HG03354 (cell line): ENCODE results near the gene RPS15A.
"Not testable (repeated sequence)": the region's sequence is repeated elsewhere in the genome, so short reads cannot be mapped to it uniquely, and the experiment has no call there.

Experiments
- ATAC-seq: cut with Tn5 transposase; IDR thresholded peaks from one replicate; pipeline ENCODE4 v1.9.1; 2021; ENCODE audit warnings: mild to moderate bottlenecking; ENCODE audit not compliant: unreplicated experiment, poor library complexity, severe bottlenecking

RPS15A gene

DNA sequence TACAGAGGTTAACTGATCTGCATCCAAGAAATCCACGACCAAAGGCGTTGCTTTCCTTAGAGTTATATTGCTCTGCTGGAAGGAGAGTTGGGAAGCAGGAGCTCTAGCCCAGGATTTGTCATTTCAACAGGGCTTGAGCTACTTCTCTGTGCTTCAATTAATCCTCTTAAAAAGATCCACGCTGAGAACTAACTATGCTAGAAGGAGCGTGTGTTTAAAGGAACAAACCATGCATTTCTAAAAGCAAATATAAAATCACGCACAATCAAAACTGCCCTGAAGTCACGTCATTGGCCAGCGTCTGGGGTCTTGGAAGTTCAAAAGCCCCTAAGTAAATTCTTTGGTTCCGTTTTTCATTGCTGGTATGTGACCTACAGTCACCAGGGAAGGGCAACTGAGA is 10.2 kb upstream of the RPS15A start:
- no peak for ATAC-seq

DNA sequence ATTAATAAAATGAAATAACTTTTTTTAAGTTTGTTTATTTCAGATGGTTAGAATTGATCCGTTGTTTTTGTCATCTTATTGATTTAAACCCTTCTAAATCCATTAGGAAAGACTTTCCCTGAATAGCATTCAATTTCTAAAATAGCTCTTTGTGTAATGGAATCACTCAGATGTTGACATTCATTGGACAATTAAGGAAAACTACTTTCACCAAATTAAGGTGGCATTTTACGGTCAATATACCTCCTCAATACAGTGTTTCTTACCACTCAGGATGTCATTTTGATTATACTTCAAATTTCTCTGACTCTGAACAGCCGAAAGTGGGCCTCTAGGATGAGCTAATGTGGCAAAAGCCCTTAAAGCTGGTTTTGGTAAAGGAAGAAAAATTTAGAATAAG is 9.4 kb upstream of the RPS15A start:
- no peak for ATAC-seq

DNA sequence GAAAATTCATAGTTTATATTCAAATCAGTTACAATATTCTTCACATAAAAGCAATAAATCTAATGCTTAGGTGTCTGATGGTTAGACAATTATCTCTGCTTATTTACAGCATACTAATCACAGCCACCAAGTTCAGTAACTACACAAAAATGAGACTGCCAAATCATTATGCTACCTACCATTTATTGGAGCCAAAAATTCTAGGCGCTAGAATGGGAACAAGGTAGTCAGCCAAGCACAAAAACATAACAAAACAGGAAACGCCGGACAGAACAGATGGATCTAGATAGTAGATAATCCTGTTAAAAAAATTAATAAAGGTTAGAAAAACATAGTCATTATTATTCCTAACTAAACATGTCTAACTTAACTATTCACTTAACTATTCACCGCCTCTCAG is 7.6 kb upstream of the RPS15A start:
- ATAC-seq, result no peak

DNA sequence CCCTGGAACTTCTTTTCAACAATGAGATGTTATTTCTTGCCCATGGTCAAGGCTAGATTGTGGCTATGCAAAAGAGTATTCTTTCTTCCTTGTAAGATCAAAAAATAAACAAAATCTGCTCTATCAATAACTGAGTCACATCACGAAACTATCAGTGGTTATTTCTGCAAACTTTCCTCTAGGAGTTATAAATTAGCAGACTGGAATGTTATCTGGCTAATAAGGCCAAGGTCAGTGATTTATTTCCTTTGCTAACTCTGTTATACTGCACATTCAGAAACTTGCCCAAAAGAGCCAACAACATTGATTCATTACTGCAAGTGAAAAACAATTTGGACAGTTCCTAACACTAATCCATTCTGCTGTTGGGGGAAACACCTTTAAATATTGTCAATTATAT is 6.2 kb upstream of the RPS15A start:
- ATAC-seq, result no peak

DNA sequence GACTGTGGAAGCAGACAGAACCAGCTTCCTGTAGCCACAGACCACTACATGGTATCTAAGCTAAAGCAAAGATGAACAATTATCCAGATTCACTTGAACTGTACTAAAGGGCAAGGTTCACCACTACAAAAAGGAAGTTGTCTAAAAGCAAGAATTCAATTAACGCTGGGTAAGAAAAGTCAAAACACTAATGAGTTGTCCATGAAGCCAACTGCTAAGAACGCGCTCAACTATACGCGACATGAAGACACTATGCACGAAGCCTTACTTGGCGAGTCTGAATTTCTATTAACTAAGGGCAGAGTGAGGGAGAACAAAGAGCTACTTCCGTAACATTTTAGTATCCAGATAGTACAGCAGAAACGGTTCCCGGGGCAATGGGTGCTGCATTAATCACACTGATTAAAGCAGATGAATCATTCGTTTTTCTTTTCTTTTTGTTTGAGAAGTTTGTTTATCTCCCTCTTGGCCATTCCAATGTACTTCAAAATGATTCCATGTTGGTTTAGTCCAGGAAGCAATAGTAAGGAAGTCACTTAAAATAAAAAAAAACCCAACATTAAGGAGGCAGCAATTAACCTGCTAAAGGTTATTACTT is 2.8 kb upstream of the RPS15A start:
- ATAC-seq, result no peak

GRCh38 chr16:18789515-18789849 is 652 bp downstream of the RPS15A start:
- no peak for ATAC-seq

GRCh38 chr16:18788828-18789514 is 1.2 kb downstream of the RPS15A start:
- ATAC-seq, result no peak

DNA sequence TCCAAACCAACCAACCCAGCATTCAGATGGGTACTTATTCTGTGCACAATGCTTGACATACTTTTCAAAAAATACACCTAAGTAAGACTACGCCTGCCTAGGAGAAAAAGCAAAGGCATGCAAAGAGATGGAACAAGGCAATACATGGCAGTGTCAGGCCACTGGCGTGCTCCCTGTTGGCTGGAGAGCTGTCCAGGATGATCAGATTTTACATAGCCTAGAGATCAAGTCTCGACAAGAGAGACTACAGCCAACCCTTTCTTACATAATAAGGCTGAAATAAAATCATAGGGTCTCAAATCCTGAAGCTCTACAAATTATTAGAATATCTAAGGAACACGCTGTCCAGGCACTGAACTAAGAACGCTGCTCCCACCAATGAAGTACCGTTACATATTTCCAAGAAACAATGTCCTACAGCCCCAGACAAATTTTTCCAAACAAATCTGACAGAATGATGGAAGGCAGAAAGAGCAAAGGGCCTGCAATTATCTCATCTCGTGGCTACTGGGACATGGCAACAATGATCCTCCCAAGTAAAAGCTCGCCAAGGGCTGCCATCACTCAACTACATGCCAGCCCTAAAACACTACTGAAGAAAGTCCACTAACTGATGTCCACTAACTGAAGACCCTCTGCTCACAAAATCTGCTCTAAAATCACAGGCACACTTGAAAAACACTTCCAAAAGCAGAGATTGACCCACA is 5.1 kb downstream of the RPS15A start:
- ATAC-seq, result no peak

DNA sequence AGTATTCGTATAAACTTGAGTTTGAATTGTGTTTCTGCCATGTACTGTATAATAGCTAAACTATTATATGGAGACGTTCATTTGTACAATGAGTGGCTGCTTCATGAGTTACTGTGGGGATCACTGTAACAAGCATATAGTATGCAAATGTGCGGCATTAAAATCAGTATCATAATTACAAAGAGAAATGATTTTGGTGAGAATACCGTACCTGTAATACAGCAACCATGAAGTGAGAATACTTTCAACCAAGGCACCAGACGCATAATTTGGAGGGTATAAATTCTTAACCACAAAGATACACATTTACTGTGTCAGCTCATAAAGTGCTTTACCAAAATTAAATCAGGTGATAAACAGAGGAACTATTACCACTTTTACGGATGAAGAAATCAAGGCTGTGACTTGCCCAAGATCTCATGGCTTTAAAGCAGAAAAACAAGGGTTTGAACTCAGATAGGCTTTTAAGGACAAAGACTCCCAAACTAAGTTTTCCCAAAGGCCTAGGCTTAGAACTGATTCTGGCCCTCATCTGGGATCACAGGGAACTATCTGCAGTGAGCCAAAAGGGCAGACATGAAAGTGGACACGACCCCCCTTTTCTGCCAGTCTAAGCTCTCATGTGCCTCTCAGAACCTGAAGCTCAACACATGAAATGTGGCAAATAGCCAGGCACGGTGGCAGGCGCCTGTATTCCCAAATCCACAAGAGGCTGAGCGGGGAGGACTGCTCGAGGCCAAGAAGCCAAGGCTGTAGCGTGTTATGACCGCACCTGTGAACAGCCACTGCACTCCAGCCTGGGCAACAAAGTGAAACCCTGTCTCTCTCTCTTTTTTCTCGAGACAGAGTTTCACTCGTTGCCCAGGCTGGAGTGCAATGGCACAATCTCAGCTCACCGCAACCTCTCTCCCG is 6.4 kb downstream of the RPS15A start:
- ATAC-seq, result no peak

DNA sequence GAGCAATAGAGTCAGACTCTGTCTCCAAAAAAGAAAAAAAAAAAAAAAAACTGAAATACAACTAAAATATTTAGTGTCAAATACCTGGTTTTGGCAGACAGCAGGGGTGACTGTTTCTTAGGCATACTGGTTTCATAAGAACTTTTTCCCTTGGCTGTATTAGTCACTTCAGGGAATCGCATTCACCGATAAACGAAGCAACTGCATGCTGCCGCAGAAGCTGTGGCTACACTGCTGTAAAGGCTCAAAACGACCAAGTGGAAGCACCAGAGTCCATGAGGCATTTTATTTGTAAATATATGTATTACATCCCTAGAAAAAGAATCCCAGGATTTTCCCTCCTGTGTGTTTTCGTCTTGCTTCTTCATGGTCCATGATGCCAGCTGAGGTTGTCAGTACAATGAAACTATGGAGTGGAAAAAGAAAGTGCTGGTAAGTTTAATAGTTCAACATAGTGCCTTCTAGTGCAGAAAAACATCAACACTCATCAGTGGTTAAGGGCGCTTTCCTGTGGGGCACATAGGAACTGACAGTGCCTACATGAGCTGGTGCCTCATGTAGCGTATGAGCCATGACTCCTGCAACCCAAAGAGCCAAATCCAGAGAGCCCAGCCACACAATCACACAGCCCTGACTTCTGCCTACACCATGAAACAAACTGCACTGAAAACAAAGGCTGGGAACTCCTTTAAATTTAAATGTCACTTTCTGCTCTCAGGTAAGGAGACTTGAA is 7.3 kb downstream of the RPS15A start:
- ATAC-seq, result no peak

GRCh38 chr16:18781232-18781631 is 8.9 kb downstream of the RPS15A start:
- not testable (repeated sequence) for ATAC-seq

DNA sequence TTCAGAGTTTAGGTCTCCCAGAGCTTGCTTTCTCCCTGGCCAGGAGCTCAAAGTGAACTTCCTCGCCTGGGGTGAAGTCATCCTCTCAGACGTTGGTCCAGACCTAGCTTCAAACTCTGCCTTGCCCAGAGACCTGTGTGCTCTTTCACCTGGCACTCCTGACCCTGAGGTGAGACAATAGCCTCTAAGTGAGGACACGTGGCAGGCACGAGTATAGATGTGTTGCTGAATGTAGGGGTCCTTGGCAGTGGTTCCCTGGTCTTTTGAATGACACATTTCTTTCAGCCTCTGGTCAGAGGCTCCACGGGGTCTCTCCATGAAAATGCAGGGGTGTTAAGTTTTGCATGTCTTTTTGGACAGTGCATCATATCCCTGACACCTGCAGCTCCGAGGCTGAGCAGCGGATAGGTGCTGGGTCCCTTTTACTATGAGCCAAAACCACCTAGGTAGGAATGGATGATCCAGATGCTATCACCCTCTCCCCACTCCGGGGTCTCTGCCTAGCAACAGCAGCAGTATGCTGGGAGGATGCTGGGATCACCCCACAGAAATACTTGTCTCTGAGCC is 9.6 kb downstream of the RPS15A start:
- not testable (repeated sequence) for ATAC-seq

DNA sequence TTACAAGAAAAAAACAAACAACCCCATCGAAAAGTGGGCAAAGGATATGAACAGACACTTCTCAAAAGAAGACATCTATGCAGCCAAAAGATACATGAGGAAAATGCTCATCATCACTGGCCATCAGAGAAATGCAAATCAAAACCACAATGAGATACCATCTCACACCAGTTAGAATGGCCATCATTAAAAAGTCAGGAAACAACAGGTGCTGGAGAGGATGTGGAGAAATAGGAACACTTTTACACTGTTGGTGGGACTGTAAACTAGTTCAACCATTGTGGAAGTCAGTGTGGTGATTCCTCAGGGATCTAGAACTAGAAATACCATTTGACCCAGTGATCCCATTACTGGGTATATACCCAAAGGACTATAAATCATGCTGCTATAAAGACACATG is 12.5 kb downstream of the RPS15A start:
- ATAC-seq, result not testable (repeated sequence)

DNA sequence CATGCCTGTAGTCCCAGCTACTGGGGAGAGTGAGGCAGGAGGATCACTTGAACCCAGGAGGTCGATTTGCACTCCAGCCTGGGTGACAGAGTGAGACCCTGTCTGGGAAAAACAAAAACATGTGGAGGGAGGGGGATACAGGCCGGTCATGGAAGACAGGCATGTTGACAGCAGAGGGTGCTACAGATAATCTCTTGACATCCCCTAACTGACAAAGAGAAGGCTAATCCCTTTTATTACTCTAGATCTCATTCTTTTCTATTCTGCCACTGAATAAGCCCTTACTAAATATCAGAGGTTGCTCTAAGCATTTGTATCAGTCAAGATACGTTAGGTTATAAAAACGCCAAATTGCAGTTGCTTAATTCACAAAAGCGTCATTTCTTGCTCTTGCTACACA is 13.8 kb downstream of the RPS15A start:
- not testable (repeated sequence) for ATAC-seq

DNA sequence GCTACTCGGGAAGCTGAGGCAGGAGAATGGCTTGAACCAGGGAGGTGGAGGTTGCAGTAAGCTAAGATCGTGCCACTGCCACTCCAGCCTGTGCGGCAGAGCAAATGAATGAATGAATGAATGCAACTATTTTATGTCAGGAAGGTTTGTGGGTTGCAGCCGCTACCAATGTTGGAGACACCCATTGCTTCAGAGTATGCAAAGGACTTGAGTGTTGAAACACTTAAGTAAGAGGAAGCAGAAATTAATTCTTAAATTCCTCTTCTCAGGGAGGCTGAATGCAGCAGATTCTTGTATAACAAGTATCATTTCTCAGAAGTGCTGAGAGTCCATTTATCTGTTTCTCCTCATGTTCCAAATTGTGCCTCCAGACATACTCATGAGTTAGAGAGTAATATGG is 15.5 kb downstream of the RPS15A start:
- not testable (repeated sequence) for ATAC-seq

- ATAC-seq, result not testable (repeated sequence)
Observed at GRCh38 chr16:18772171-18772570, 18.0 kb downstream of the RPS15A start.

DNA sequence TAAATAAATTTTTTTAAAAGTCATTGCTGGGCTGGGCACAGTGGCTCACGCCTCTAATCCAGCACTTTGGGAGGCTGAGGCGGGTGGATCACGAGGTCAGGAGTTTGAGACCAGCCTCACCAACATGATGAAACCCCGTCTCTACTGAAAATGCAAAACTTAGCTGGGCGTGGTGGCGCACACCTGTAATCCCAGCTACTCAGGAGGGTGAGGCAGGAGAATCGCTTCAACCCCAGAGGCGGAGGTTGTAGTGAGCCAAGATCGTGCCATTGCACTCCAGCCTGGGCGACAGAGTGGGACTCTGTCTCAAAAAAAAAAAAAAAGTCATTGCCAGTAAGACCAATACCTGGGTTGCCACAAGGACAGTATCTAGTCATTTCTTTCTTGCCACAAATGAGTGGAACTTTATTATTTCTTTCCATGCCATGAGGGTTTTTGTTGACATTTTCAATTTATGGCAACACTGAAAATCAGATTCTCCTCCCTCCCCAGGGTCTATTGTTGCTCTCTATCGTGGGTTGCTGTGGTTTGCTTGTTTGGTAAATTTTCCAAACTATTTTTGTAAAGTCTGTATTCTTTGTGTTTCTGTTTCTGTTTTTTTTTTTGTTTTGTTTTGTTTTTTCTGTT is 19.7 kb downstream of the RPS15A start:
- not testable (repeated sequence) for ATAC-seq

DNA sequence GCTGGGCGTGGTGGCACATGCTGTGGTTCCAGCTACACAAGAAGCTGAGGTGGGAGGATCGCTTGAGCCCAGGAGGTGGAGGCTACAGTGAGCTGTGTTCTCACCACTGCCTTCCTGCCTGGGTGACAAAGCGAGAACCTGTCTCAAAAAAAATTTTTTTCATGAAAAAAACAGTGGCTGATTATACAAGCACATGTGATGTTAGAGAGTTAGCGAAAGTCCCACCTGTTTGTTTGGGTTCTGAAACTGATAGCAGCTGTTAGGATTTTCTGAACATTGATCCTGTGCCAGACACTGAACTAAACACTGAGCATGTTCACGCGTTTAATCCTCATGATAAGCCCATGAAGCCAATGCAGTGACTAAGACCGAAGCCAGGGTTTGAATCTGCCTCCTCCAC is 22.9 kb downstream of the RPS15A start:
- ATAC-seq, result peak; percentile 58

DNA sequence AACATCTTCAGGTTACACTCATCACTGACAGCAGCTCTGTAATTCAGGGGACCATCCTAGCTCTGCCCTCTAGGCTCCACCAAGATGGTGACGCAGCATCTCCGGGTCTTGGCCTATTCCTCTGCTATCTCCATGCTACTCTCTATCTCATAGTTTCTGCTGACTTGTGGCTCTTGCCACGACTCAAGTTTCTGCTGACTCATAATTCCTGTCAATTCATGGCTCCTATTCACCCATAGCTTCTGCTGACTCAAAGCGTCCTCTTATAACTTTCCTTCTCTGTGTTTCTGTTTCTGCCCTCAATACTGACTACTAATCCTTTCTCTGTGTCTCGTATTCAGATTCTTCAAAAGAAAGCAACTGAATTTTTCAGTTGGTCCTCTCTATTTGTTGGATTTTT is 27.4 kb downstream of the RPS15A start:
- ATAC-seq, result peak; percentile 57
